ENCODE data around the gene ATP10A.

Gene ATP10A

GRCh38 chr15:25802285-25802830, 60.8 kb downstream of the ATP10A start:
- H3K4me3 ChIP-seq (replicated peaks; ENCODE audit: low read depth, low read length) = no peak overlapping the region
- TF ChIP-seq CTCF (IDR thresholded peaks at IDR 0.05; ENCODE audit: low read length, missing control alignments) = no peak
- DNase-seq (ENCODE audit: low read depth) = no peak

GRCh38 chr15:25801586-25802284, 61.4 kb downstream of the ATP10A start:
- H3K4me3 ChIP-seq (replicated peaks; ENCODE audit: low read depth, low read length) = no peak overlapping the region
- no peak for TF ChIP-seq CTCF (IDR thresholded peaks at IDR 0.05; ENCODE audit: low read length, missing control alignments)
- no peak for DNase-seq (ENCODE audit: low read depth)

- no peak overlapping the region for H3K4me3 ChIP-seq (replicated peaks; ENCODE audit: low read depth, low read length)
- no peak for TF ChIP-seq CTCF (IDR thresholded peaks at IDR 0.05; ENCODE audit: low read length, missing control alignments)
- no peak for DNase-seq (ENCODE audit: low read depth)
These were observed 62.2 kb downstream of the ATP10A start for GRCh38 chr15:25800761-25801515.

- DNase-seq (ENCODE audit: low read depth) = no peak
- TF ChIP-seq CTCF (IDR thresholded peaks at IDR 0.05; ENCODE audit: low read length, missing control alignments) = no peak
- H3K4me3 ChIP-seq (replicated peaks; ENCODE audit: low read depth, low read length) = no peak overlapping the region
These were observed 63.0 kb downstream of the ATP10A start for GRCh38 chr15:25799906-25800700.

GRCh38 chr15:25797936-25798901, 64.9 kb downstream of the ATP10A start:
- TF ChIP-seq CTCF (IDR thresholded peaks at IDR 0.05; ENCODE audit: low read length, missing control alignments) = no peak
- DNase-seq (ENCODE audit: low read depth) = no peak
- H3K4me3 ChIP-seq (replicated peaks; ENCODE audit: low read depth, low read length) = no peak overlapping the region

- no peak for TF ChIP-seq CTCF (IDR thresholded peaks at IDR 0.05; ENCODE audit: low read length, missing control alignments)
- no peak overlapping the region for H3K4me3 ChIP-seq (replicated peaks; ENCODE audit: low read depth, low read length)
- DNase-seq (ENCODE audit: low read depth) = no peak
These were observed 65.6 kb downstream of the ATP10A start for GRCh38 chr15:25797511-25797935.

All from fibroblast of pulmonary artery (primary cell).